Stimulated activated naive CD4-positive, alpha-beta T cell treated with Interleukin-2 at 50 U/mL for 16 hours (primary cell): Measurements from ENCODE around the gene PAQR4.

Experiments
- DNase-seq: peaks from one replicate; lab custom pipeline; 2025; lab: John Stamatoyannopoulos, UW

Gene PAQR4

DNA sequence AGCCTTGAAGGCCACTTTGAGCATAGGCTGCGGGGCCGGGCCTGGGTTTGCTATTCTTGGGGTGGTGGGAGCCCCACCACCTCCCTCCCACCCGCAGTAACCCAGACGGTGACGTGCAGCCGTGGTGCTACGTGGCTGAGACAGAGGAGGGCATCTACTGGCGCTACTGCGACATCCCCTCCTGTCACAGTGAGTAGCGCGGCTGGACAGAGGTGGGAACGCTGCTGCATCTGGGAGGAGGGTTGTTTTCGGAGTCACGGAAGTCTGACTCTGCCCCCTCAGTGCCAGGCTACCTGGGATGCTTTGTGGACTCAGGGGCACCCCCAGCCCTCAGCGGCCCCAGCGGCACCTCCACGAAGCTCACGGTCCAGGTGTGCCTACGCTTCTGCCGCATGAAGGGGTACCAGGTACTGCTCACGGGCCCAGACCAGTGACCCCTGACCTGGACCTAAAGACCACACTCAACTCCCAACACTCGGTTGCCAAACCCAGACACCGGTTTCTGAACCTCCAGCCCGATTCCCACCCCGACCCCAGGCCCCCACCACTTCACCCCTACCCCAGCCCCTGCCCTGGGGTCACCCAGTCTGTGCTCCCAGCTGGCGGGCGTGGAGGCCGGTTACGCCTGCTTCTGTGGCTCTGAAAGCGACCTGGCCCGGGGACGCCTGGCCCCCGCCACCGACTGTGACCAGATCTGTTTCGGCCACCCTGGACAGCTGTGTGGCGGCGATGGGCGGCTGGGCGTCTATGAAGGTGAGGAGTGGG is 2.9 kb upstream of the PAQR4 start:
- no peak for DNase-seq

DNA sequence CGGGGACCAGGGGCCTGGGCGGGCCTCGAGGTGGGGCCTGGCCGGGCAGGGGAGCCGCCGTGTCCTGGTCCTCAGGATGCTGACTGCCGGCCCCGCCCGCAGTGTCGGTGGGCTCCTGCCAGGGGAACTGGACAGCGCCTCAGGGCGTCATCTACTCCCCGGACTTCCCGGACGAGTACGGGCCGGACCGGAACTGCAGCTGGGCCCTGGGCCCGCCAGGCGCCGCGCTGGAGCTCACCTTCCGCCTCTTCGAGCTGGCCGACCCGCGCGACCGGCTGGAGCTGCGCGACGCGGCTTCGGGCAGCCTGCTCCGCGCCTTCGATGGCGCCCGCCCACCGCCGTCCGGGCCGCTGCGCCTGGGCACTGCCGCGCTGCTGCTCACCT is 2.3 kb upstream of the PAQR4 start:
- DNase-seq: no peak

DNA sequence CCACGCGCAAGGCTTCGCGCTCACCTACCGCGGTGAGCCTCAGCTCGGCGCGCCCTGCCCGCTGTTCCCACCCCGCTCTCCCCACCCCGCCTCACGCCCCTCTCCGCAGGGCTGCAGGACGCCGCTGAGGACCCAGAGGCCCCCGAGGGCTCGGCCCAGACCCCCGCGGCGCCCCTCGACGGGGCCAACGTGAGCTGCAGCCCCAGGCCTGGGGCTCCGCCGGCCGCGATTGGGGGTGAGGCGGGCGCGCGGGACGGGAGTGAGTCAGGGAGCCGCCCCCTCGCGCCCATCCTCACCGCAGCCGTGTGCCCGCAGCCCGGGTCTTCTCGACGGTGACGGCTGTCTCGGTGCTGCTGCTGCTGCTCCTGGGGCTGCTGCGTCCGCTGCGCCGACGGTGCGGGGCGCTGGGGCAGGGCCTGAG is 1.9 kb upstream of the PAQR4 start:
- no peak for DNase-seq

DNA sequence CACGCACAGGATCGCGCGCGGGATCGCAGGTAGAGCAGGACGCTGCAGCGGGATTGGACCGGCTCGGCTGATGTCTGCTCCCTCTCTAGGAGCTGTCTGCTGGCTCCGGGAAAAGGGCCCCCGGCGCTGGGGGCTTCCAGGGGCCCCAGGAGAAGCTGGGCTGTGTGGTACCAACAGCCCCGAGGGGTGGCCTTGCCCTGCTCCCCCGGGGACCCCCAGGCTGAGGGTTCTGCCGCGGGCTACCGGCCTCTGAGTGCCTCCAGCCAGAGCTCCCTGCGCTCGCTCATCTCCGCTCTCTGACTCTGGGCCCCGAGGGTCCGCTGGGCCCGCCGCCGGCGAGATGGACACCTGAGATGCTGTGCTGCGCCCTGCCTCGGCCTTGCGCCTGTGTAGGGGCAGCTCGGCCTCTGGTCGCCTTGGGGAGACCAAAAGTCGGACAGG is 1.4 kb upstream of the PAQR4 start:
- no peak for DNase-seq

DNA sequence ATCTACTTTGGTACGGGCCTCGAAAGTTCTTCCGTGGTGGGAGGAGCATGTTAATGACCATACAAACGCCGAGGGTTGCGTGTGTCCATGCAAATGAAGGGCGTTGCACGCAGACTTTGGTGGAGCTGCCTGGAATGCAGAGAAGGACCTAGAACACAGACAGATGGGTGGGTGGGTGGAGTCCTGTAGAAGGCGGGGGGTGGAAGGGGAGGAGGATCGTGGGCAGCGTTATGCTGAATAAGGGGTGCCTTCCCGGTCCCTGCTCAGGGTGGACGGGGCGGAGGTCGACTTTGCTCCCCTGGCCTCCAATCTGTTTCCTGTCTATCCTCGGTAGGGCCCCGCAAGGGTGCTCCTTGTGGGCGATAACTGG is 795 bp upstream of the PAQR4 start:
- no peak for DNase-seq

DNA sequence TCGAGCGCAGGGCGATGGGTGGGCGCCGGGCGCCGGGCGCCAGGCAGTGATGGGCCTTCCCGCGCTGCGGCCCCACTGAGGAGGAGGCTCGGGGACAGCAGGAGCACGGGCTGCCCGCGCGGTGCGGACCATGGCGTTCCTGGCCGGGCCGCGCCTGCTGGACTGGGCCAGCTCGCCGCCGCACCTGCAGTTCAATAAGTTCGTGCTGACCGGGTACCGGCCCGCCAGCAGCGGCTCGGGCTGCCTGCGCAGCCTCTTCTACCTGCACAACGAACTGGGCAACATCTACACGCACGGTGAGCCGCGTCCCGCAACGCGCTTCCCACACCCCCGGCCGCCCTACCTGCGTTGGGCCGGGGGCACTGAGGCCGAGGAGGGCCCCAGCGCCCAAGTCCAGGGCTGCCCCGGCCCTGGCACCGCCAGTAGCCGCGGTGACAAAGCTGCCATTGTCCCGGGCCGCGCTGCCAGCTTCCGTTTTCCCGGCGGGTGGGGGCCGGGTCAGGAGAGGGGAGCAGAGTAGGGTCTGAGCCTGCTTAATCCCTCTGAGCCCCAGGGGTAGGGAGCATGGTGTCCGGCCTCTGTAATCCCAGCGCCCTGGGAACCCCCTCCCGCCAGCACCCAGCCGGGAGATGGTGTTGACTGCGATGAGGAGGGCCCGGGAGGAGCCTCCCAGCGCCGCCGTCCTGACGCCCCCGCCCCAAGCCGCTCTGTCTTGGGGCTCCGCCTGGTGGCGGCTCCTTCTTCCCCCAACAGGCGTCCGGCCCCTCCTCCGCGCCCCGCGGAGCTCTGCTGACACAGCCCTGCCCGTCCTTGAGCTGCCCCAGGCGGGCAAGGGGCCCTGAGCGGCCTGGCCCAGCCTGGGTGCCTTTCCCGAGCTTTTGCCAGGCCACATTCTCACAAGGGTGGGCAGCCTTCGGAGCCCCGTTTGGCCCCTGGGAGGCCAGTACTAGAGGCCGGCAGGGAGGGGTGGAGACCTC is 685 bp downstream of the PAQR4 start:
- DNase-seq: peak; percentile 71

DNA sequence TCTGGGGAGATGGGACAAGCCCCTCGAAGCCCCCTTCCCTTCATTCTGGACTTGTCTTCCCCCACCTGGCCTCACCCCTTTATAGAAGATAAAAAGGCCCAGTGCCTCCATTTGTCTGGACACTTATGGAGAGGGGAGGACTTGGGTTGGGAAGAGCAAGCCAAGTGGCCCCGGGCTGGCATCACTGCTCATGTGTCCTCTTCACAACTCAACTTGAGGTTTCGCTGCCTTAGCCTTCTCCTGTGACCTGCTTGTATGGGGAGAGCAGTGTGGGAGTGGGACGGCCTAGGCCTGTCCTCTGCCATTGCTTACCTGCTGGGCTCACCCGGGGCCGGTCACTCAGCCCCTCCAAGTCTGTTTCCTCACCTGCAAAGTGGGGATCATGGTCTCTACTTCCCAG is 1.4 kb downstream of the PAQR4 start:
- no peak for DNase-seq

DNA sequence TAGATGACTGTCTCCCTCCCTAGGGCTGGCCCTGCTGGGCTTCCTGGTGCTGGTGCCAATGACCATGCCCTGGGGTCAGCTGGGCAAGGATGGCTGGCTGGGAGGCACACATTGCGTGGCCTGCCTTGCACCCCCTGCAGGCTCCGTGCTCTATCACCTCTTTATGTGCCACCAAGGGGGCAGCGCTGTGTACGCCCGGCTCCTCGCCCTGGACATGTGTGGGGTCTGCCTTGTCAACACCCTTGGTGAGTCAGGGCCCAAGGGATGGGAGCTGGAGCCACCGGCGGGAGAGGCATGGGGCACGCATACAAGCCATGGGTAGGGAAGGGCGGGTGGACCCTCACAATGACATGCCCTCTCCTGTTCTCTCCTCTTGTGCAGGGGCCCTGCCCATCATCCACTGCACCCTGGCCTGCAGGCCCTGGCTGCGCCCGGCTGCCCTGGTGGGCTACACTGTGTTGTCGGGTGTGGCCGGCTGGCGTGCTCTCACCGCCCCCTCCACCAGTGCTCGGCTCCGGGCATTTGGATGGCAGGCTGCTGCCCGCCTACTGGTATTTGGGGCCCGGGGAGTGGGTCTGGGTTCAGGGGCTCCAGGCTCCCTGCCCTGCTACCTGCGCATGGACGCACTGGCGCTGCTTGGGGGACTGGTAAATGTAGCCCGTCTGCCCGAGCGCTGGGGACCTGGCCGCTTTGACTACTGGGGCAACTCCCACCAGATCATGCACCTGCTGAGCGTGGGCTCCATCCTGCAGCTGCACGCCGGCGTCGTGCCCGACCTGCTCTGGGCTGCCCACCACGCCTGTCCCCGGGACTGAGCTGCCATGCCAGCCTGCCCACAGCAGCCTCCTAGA is 2.2 kb downstream of the PAQR4 start:
- no peak for DNase-seq

DNA sequence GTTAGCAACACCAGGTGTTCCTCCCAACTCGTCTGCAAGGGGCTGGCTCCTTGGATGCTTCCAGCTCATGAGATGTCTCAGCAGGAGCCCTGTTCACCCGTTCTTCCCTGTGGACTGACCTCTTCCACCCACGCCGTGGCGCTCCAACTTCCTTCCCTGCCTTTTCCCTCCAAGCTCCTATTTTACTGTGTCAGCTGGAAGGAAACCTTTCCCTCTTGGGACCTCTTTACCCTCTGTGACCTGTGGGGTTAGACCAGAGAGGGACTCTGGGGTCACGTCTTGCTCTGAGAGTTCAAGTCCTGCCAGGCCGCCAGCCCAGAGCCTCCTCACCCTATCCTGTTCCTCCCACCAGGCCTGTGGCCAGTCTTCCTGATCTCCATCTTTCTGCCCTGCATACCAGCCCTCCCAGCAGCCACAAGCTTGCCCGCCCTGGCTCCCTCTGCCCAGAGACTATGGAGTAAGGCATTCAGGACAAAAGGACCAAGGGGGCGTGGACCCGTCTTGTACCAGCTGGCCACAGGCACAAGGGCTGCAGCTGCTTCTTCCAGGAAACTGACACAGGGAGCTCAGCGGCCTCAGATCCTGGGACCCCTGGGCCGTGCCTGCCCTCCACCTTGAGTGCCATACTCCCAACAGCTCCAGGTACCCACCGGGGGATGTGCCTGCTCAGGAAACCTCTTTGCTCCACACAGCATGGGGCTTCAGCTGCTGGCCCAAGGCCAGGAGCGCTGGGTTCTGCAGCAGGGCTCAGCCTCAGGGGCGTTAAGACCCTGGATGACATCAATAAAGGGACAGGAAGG is 3.0 kb downstream of the PAQR4 start:
- DNase-seq: no peak

DNA sequence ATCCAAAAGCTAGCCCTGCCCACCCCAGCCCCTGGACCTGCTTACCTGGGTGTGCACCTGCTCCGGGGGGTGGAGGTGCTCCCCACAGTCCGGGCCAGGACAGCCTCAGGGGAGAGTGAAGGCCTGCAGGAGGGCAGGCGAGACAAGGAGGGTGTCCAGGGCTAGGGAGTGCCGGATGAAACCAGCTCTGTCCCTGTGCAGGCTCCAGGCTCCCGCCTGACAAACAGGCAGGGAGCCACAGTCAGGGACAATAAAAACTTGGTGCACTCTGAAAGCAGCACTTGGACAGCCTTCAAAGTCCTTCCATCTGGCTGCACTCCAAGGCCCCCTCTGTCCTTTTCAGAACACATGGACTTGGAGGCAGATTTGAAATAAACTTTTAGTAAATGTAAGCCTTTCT is 3.9 kb downstream of the PAQR4 start:
- DNase-seq: no peak

DNA sequence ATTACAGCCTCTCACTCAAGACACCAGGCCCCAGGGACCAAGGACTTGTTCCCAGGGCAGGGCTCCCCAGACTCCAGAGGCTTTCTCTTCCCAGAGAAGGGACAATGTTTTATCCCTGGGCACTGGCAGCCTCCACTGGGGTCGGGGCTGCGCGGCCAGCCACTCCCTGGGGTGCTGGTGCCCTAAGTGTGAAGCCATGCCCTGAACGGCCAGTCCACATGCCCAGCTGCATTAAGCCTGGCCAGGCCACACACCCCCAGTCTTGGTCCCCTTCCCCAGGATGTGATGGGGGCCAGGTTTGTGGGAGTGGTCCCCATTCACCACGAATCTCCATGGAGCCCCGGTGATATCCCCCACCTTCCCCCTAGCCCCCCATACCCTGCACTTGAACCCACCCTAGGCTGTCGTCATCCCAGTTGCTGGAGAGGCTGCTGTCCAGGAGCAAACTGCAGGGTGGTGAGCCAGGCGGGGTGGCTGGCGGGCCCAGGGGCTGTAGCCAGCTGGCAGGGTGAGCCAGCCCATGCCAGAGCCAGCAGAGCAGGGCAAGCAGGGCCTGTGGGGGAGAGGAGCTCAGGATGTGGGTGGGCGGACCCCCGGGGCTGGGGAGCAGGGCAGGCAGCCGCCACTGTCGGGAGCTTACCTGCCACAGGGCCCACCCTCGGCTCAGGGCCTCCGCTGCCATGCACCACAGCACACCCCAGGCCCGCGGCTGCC is 4.6 kb downstream of the PAQR4 start:
- no peak for DNase-seq

DNA sequence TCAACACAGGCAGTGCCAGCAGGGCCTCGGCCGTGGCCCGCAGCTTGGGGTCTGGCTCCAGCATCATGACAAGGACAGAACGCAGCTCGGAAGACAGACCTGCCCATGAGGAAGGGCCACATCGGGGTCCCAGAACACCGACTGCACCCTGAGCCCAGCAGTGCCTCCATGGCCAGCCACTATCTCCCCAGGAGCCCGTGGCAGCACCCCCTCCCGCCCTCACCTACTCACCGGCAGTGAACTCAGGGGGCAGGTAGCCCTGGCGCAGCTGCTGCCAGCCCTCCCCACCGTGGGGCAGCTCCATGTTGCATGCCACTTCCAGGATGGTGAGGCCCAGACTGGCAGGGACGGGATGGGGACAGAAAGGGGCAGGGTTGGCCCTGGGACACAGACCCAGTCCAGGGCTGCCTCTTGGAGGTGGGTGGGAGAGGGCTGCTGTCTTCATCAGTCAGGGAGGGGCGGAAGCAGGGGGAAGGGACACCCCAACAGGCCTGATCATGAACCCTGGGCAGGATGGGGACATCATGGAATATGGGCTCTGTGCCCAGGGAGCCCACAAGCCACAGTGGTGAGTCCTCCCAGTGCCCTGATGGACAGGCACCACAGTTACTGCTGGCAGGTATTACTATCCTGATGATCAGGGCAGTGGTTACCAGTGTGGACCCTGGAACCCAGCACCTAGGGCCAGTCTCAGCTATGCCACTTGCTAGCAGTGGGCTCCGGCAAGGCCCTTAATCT is 5.3 kb downstream of the PAQR4 start:
- no peak for DNase-seq

DNA sequence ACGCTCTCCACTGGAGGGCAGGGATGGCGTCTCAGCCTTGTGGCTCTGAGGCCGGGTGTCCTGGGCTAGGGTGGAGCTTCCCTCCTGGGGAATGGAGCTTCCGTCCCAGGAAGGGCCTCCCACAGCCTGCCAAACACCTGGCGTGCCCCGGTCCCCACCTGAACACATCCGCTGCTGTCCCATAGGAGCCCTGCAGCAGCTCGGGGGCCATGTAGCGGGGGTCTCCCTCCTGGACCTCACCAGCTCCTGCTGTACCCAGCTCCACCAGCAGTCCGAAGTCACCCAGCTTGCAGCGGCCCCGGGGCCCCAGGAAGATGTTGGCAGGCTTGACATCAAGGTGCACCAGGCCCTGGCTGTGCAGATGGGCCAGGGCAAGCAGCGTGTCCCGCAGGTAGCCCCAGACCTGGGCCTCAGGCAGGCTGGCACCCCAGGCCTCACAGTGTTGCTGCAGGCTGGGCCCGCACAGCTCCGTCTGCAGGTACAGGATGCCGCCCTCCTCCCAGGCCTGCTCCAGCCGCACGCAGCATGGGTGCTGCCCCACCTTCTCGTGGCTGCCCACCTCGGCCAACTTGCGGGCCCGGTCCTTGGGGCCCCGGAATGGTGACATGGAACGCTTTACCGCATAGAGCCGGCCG is 6.1 kb downstream of the PAQR4 start:
- no peak for DNase-seq

DNA sequence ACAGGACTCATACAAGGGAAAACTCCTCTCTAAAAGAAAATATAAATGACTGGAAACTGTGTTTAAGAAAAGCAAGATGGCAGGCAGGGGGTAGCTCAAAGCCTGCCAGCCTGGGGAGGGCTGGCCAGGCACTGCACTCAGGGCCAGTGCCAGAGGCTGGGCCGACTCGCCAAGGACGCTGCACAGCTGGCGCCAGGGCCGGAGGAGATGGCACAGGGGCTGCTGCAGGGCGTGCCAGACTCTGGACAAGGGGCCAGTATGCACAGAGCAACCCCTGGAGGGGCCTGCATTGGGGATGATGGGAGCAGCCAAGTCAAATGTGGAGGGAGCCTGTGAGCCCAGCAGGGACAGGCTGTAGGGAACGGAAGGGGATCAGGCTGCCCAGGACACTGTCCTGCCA is 7.1 kb downstream of the PAQR4 start:
- no peak for DNase-seq

DNA sequence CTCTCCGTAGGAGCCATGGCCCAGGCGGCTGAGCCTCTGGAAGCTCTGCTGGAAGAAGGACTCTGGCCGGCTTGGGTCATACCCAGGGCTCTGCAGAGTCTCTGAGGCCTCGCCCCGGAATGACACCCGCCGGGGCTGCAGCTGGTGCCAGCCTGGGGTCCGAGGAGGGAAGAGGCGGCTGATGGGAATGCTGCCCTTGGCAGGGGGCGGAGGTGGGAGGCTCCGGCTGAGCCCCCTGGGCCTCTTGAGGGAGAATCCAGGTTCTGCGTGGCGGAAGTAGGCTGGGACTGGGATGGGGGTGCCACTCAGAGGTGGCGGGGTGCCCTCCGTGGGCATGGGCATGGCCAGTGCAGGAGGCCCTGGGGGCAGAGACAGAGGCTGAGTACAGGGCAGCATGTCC is 7.5 kb downstream of the PAQR4 start:
- no peak for DNase-seq

DNA sequence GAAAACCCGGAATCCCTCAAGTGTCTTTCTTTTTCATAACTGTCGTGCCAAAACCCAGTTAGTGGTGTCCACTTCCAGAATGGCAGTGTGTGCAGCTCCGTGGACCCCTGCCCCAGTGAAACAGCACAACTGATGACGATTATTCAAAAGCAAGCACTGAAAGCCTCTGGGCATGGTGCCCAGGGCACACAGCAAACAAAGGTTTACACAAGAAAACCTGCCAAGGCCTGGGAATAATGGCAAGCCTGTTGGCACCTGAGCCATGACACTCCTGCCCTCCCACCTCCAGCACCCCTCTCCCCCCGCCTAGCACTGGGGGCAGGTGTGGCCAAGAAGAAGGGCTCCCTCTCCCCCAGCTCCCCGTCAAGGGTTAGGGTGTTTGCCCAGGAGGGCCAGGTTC is 8.3 kb downstream of the PAQR4 start:
- no peak for DNase-seq

DNA sequence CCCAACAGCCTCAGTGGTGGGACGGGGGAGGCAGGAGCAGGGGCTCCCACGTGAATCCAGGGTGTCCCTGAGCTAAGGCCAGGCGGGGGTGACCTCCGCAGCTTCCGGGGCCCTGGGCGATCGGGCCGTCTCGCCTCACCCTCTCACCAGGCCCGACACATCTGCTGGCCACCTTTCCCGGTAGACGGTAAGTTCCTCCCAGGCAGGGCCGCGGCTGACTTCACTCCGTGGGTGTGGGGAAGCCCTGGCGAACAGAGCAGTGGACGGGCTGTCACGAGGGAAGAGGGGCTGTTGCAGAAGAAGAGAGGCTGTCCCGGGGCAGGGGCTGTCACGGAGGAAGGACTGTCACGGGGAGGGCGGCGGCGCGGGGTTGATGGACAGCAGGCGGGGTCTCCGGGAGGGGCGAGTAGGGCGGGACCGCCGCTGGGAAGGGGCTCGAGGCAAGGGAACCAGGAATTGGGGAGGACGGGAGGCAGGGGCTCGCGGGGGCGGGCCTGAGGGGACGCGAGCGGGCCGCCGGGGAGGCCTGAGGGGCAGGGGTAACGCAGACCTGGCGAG is 10.6 kb downstream of the PAQR4 start:
- DNase-seq: no peak

DNA sequence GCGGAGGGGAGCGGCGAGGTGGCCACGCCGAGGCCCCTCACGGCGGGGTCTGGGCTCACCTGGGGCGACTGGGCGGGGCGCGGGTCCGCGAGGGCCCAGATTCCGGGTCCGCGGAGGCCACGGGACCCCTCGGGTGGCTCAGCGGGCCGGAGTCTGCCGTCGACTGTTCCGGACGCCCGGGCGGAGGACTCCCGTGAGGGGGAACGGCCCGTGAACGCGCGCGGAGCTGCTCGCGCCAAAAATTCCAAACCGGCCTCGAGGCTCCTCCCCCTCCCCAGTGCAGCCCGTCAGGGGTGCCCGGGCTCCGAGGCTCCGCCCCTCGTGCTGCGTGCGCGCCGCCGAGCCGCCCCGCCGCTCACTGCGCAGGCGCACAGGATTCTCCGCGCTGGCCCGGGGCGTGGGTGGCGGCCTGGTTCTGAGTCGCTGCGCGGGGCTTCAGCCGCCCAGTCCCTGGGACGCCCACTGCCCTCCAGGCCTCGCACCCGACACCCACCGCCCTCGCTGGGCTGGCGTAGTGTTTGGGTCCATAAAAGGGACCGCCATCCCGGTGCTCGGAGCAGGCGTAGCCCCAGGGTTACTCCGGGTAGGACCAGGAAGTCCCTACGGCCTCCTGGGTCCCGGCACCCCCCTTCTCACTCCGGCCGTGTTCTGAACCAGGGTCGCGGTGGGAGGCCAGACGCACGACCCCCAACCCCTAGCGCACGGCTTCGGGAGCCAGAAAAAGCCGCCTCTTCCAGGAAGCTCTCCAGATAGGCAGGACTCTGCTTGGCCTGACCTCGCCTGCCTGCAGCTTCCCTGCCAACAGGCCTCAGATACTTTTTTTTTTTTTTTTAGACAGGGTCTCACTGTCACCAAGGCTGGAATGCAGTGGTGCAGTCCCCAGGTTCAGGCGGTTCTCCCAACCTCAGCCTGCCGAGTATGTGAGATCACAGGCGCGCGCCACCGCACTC is 11.4 kb downstream of the PAQR4 start, which contains the start of gene PKMYT1:
PKMYT1 (minus strand) TSS at position 220 of the 950 bp plus-strand sequence. CDS start 789 bp downstream, outside the sequence.
- peak; percentile 91 for DNase-seq
